Astrocyte (in vitro differentiated cells and primary cell): ENCODE data around the gene FAP. TPM values are rescaled to one million over a fixed set of nuclear protein-coding genes. Genes with fewer than 3 reads are reported as not detected.

Source experiments
- DNase-seq: peaks from one replicate; pipeline ENCODE4 v3.0.0-alpha.2; 2010; ENCODE audit warnings: low read depth
- FAIRE-seq: peaks from 2 replicates; lab custom pipeline; 2011; peaks lifted over from hg19 to GRCh38; lab: Jason Lieb, UNC
- H2AFZ ChIP-seq: 2 replicates; pipeline ENCODE4 v1.6.0; 2012; ENCODE audit warnings: low read depth, low read length, inconsistent platforms
- H3K27ac ChIP-seq: 2 replicates; pipeline ENCODE4 v1.5.1; 2011; ENCODE audit warnings: low read depth, low read length, inconsistent platforms
- H3K27me3 ChIP-seq: 2 replicates; pipeline ENCODE4 v1.6.0; 2011; ENCODE audit warnings: low read length, inconsistent platforms; ENCODE audit not compliant: insufficient read depth
- H3K36me3 ChIP-seq: 2 replicates; pipeline ENCODE4 v1.5.1; 2011; ENCODE audit warnings: low read length, inconsistent platforms; ENCODE audit not compliant: insufficient read depth
- H3K4me1 ChIP-seq: 2 replicates; pipeline ENCODE4 v1.5.1; 2011; ENCODE audit warnings: low read length, inconsistent platforms; ENCODE audit not compliant: insufficient read depth
- H3K4me2 ChIP-seq: 2 replicates; pipeline ENCODE4 v1.6.0; 2012; ENCODE audit warnings: low read length, inconsistent platforms
- H3K4me3 ChIP-seq: 2 replicates; pipeline ENCODE4 v1.5.1; 2011; ENCODE audit warnings: low read depth, mild to moderate bottlenecking, low read length, inconsistent platforms; ENCODE audit not compliant: insufficient read depth
- H3K79me2 ChIP-seq: 2 replicates; pipeline ENCODE4 v1.6.0; 2012; ENCODE audit warnings: mild to moderate bottlenecking, low read length, inconsistent platforms; ENCODE audit not compliant: insufficient read depth
- H3K9ac ChIP-seq: 2 replicates; pipeline ENCODE4 v1.6.0; 2012; ENCODE audit warnings: mild to moderate bottlenecking, low read length, inconsistent platforms
- H3K9me3 ChIP-seq: 2 replicates; pipeline ENCODE4 v1.5.1; 2012; ENCODE audit warnings: low read depth, mild to moderate bottlenecking, low read length, inconsistent platforms; ENCODE audit not compliant: insufficient read depth
- H4K20me1 ChIP-seq: 2 replicates; pipeline ENCODE4 v1.6.0; 2012; ENCODE audit warnings: low read length, inconsistent platforms; ENCODE audit not compliant: insufficient read depth
- H3K27ac Mint-ChIP-seq: one replicate; pipeline ENCODE4 v1.8.0; 2021; ENCODE audit warnings: mild to moderate bottlenecking, mixed read lengths; ENCODE audit not compliant: unreplicated experiment
- H3K27me3 Mint-ChIP-seq: one replicate; pipeline ENCODE4 v1.8.0; 2021; ENCODE audit warnings: low read depth, mixed read lengths; ENCODE audit not compliant: unreplicated experiment
- H3K36me3 Mint-ChIP-seq: one replicate; pipeline ENCODE4 v1.8.0; 2021; ENCODE audit warnings: low read depth, mixed read lengths; ENCODE audit not compliant: unreplicated experiment
- H3K4me1 Mint-ChIP-seq: one replicate; pipeline ENCODE4 v1.8.0; 2021; ENCODE audit warnings: low read depth, mixed read lengths; ENCODE audit not compliant: unreplicated experiment
- H3K4me3 Mint-ChIP-seq: one replicate; pipeline ENCODE4 v1.8.0; 2021; ENCODE audit warnings: mild to moderate bottlenecking, moderate library complexity, mixed read lengths; ENCODE audit not compliant: unreplicated experiment
- H3K9me3 Mint-ChIP-seq: one replicate; pipeline ENCODE4 v1.8.0; 2021; ENCODE audit warnings: mild to moderate bottlenecking, mixed read lengths; ENCODE audit not compliant: unreplicated experiment
- EZH2 ChIP-seq: IDR thresholded peaks from 2 replicates; pipeline ENCODE4 v1.6.1; 2012; ENCODE audit warnings: mild to moderate bottlenecking, low read length, inconsistent platforms; ENCODE audit not compliant: insufficient read depth
- total RNA-seq: library from RNA; stranded (reverse); gene quantifications from 2 replicates; pipeline ENCODE4 v1.2.1, GENCODE V29; 2021
- TF ChIP-seq, protein P1 (sequence below): IDR thresholded peaks from 2 replicates; pipeline ENCODE4 v1.5.1; 2011; ENCODE audit warnings: low read depth, mild to moderate bottlenecking, inconsistent platforms, low read length, moderate library complexity; ENCODE audit not compliant: insufficient read depth

Gene FAP
- total RNA-seq, 1 donor from 2014 or later, result 1.3 TPM

- no peaks in the 10 kb centered on the region for H3K36me3 ChIP-seq
- no peaks in the 10 kb centered on the region for H3K27me3 ChIP-seq
- FAIRE-seq, result no peak
- Mint-ChIP-seq H3K27me3 (no peaks in the 10 kb centered on the region), H3K36me3 (no peaks in the 10 kb centered on the region), H3K4me1 (no peaks in the 10 kb centered on the region), H3K9me3 (peaks cover 2% of the 10 kb centered on the region), H3K27ac (no peak overlapping the region), H3K4me3 (no peak overlapping the region)
- H3K4me3 ChIP-seq, result no peak overlapping the region
- no peak overlapping the region for H3K9ac ChIP-seq
- no peak overlapping the region for H3K27ac ChIP-seq
- H4K20me1 ChIP-seq, result no peaks in the 10 kb centered on the region
- H2AFZ ChIP-seq, result no peak overlapping the region
- no peaks in the 10 kb centered on the region for H3K4me1 ChIP-seq
- H3K9me3 ChIP-seq, result no peaks in the 10 kb centered on the region
- no peak for DNase-seq
- no peaks in the 10 kb centered on the region for H3K79me2 ChIP-seq
- H3K4me2 ChIP-seq, result no peak overlapping the region
- no peak for TF ChIP-seq EZH2
- TF ChIP-seq, protein P1, sequence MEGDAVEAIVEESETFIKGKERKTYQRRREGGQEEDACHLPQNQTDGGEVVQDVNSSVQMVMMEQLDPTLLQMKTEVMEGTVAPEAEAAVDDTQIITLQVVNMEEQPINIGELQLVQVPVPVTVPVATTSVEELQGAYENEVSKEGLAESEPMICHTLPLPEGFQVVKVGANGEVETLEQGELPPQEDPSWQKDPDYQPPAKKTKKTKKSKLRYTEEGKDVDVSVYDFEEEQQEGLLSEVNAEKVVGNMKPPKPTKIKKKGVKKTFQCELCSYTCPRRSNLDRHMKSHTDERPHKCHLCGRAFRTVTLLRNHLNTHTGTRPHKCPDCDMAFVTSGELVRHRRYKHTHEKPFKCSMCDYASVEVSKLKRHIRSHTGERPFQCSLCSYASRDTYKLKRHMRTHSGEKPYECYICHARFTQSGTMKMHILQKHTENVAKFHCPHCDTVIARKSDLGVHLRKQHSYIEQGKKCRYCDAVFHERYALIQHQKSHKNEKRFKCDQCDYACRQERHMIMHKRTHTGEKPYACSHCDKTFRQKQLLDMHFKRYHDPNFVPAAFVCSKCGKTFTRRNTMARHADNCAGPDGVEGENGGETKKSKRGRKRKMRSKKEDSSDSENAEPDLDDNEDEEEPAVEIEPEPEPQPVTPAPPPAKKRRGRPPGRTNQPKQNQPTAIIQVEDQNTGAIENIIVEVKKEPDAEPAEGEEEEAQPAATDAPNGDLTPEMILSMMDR, result no peak
Measured at GRCh38 chr2:162138310-162138709, 104.9 kb downstream of the FAP start.

GRCh38 chr2:162127422-162127821 lies 115.8 kb downstream of the FAP start:
- H3K4me1 Mint-ChIP-seq, result peaks cover 33% of the 10 kb centered on the region
- Histone ChIP-seq H2AFZ (no peak overlapping the region), H3K9me3 (no peaks in the 10 kb centered on the region), H3K79me2 (no peaks in the 10 kb centered on the region), H3K36me3 (no peaks in the 10 kb centered on the region), H3K4me2 (no peak overlapping the region), H3K4me3 (no peak overlapping the region), H3K27ac (no peak overlapping the region), H3K27me3 (no peaks in the 10 kb centered on the region), H4K20me1 (no peaks in the 10 kb centered on the region), H3K9ac (no peak overlapping the region), H3K4me1 (no peaks in the 10 kb centered on the region)
- DNase-seq, result no peak
- TF ChIP-seq, protein P1, result no peak
- TF ChIP-seq EZH2, result no peak
- FAIRE-seq, result no peak
- no peak overlapping the region for H3K4me3 Mint-ChIP-seq
- H3K36me3 Mint-ChIP-seq, result no peaks in the 10 kb centered on the region
- H3K27ac Mint-ChIP-seq, result no peak overlapping the region
- no peaks in the 10 kb centered on the region for H3K9me3 Mint-ChIP-seq
- no peaks in the 10 kb centered on the region for H3K27me3 Mint-ChIP-seq

DNA sequence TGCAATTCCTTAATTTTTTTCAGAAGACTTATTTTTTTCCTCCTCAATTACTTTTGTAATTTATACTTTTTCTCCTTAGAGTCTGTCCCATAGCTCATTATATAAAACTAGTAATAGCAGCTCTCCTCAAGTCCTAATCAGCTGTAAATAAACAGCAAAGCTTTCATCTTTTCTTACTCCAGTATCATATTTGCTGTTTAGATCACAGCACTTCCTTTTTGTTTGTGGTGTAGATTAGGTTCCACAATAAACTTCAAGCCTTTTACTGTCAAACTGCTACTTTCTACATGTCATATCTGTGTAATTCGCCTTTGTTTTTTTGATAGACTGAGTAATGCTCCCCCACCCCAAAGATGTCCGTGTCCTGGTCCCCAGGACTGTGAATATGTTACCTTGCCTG lies 116.7 kb downstream of the FAP start:
- DNase-seq, result no peak
- Histone ChIP-seq H4K20me1 (no peaks in the 10 kb centered on the region), H3K27ac (no peak overlapping the region), H3K36me3 (no peaks in the 10 kb centered on the region), H3K27me3 (no peaks in the 10 kb centered on the region), H3K9ac (no peak overlapping the region), H2AFZ (no peak overlapping the region), H3K4me1 (no peaks in the 10 kb centered on the region), H3K9me3 (no peaks in the 10 kb centered on the region), H3K4me2 (no peak overlapping the region), H3K4me3 (no peak overlapping the region), H3K79me2 (no peaks in the 10 kb centered on the region)
- no peak overlapping the region for H3K4me3 Mint-ChIP-seq
- TF ChIP-seq EZH2, result no peak
- TF ChIP-seq, protein P1, result no peak
- H3K9me3 Mint-ChIP-seq, result no peaks in the 10 kb centered on the region
- peaks cover 33% of the 10 kb centered on the region for H3K4me1 Mint-ChIP-seq
- no peaks in the 10 kb centered on the region for H3K36me3 Mint-ChIP-seq
- no peak overlapping the region for H3K27ac Mint-ChIP-seq
- no peaks in the 10 kb centered on the region for H3K27me3 Mint-ChIP-seq
- FAIRE-seq, result no peak
